CD4-positive, alpha-beta T cell treated with Interleukin-4 for 4 hours (primary cell): ENCODE measurements around the gene MBNL3.
A peak's percentile ranks its signal among the peaks of the same experiment; 100 is the strongest.
"Not testable (repeated sequence)": the region's sequence is repeated elsewhere in the genome, so short reads cannot be mapped to it uniquely, and the experiment has no call there.

Experiments
- DNase-seq: peaks from one replicate; pipeline ENCODE4 v3.0.0-alpha.2; 2020

The MBNL3 gene

GRCh38 chrX:132474544-132475248 lies 14.1 kb downstream of the MBNL3 start:
- no peak for DNase-seq

GRCh38 chrX:132472397-132472796 lies 16.4 kb downstream of the MBNL3 start:
- DNase-seq, result no peak

GRCh38 chrX:132470831-132471230 lies 18.0 kb downstream of the MBNL3 start:
- no peak for DNase-seq

GRCh38 chrX:132470179-132470578 lies 18.7 kb downstream of the MBNL3 start:
- no peak for DNase-seq

DNA sequence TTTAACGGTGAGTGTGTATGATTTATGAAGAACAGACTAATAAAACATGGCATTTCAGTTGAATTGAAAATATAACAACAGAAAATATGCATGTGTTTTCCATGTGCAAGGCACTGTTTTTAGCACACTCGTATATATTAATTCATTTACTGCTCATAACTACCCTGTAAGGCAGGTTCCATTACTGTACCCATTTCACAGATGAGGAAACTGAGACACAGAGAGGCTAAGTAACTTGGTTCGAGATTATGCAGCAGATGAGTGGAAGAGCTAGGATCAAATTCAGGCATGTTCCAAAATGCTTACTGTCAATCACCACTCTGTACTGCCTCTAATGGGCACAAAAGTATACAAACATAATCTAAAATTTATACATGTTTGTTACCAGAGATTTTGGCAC lies 20.4 kb downstream of the MBNL3 start:
- DNase-seq, result no peak

DNA sequence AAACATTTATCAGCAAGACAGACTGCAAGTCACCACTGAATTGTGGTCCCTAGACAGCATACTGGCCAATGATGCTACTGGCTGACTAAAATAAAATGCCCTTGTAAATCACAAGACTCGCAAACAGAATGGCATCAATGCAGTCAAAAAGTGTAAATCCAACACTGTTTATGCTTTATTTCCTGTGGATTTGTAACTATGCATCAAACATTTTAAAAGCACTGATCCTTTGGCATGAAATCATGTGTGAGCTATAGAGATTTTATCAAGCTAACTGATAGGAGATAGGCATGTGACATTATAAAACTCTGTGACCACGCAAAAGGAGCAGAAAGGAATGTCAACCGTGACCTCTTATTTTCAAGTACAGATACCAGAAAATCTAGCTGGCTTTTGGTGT lies 20.8 kb downstream of the MBNL3 start:
- no peak for DNase-seq

DNA sequence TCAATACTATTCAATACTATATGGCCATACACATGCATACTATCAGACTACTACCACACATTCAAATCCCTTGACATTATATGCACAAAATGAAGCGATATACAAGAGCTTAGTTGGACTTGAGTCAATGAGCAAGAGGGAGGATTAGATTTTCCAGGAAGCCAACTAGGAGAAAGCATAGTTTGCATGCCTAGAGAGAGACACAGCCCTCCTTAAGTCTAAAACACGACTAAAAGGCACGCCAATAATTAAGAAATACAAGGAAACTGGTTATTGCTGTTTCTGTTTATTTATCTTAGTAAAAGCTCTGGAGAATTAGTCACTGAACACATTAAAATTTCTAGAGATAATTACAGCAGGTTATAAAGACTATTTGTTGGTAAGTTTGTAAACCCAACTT lies 21.8 kb downstream of the MBNL3 start:
- DNase-seq, result no peak

GRCh38 chrX:132463411-132463810 lies 25.4 kb downstream of the MBNL3 start:
- peak; percentile 20 for DNase-seq

GRCh38 chrX:132461886-132462285 lies 27.0 kb downstream of the MBNL3 start:
- no peak for DNase-seq

GRCh38 chrX:132452911-132453550 lies 35.8 kb downstream of the MBNL3 start:
- DNase-seq, result no peak

DNA sequence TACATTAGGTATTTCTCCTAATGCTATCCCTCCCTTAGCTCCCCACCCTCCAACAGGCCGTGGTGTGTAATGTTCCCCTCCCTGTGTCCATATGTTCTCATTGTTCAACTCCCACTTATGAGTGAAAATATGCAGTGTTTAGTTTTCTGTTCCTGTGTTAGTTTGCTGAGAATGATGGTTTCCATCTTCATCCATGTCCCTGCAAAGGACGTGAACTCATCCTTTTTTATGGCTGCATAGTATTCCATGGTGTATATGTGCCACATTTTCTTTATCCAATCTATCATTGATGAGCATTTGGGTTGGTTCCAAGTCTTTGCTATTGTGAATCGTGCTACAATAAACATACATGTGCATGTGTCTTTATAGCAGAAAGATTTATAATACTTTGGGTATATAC lies 42.9 kb downstream of the MBNL3 start:
- DNase-seq, result not testable (repeated sequence)

- DNase-seq, result no peak
Measured at GRCh38 chrX:132444936-132445335, 43.9 kb downstream of the MBNL3 start.

DNA sequence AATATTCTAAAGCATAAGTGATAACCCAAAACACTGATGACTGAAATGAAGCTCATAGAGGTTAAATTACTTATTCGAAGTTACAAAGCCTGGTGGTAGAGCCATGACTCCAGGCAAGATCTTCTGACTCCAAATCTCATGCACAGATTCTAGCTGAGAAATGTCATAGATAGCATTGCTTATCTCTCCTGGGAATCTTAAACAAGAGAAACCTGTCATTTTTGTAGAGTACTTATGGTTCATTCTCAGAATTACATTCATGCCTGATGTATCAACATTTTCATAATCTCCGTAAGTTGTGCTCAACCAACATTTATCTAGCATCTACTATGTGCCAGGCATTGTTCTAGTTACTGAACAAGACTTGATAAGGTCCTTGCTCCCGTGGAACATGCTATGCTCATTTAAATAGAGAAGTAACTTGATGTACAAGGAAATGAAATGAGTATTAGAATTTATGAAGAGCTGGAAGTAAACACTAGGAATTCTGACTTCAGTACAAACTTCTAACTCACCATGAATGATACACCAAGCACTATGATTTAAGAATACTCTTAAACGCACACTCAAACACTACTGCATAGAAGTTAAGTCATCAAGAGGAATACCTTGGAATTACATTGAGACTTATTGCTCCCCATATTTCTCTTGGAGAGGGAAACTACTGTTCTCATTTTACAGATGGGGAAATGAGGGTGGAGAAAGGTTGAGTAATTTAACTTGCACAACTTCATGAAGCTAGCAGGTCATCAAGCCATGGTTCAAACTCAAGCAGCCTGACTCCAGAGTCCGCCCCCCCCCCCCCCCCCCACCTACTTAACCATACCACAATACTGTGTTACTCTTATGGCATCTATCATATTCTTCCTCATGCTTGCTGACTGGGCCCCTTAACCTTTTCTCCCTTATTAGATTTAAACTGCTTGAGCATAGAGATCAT lies 45.4 kb downstream of the MBNL3 start:
- DNase-seq, result no peak

- no peak for DNase-seq
Measured at GRCh38 chrX:132442691-132443090, 46.1 kb downstream of the MBNL3 start.

DNA sequence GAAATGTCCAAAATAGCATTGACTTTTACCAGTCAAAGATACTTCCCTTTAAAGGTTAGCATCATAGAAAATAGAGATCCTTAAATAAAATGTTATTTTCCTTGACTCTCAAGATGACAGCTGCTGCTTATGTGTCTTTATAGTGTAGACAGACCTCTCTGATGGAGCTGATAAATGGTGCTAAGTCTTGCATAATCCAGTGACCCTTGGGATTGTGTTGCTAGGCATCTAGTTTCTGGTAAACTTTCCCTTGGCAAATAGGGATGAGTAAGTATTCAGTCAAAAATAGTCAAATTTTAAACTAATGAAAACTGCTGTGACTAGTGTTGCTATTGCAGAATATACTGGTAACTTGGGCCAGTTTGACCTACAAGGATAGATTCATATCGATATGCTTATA lies 53.6 kb downstream of the MBNL3 start:
- no peak for DNase-seq

GRCh38 chrX:132433551-132433950 lies 55.3 kb downstream of the MBNL3 start:
- no peak for DNase-seq

DNA sequence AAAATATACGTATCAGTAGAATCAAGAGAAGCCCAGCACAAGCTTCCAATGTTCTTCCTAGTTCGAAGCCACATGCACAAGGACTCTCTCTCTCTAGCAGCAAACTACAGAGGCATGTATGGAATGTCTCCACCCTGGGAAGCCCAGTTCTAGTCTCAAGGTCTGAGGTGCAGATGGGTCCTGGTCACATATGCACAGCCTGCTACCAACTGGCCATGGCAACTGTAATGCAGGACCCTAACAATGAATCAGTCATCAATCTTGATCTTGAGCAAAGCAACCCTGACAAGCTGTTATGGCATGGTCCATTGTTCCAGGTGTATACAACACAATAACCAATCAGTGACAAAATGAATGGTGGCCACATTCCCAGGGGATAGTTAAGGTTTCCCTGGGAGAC lies 55.8 kb downstream of the MBNL3 start:
- no peak for DNase-seq

- DNase-seq, result no peak
Measured at GRCh38 chrX:132428896-132429295, 59.9 kb downstream of the MBNL3 start.

- DNase-seq, result no peak
Measured at GRCh38 chrX:132426695-132427281, 62.0 kb downstream of the MBNL3 start.

DNA sequence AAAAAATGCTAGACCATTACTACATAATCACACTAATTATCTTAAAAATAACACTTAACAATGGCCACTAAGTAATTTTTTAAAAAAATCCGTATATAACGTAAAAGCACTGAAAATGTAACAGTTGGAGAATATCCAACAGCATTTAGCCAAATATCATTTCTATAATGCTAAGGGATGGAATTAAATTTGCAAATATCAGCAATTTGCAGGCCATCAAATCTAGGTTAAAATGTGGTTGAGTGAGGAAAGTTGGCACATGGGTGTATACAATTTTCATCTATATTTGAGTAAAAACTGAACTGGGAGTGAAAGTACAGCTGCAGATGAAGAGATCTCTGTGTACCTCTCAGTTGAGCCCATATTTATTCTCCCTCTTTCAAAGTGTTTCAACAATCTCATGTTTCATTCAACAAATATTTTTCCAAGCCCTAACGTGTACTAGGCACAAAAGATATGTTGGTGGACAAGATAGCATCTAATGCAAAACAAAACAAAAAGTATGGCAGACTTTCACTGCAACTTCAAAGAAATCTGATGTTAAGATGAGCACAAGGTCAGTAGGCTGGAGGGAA lies 63.0 kb downstream of the MBNL3 start:
- no peak for DNase-seq

DNA sequence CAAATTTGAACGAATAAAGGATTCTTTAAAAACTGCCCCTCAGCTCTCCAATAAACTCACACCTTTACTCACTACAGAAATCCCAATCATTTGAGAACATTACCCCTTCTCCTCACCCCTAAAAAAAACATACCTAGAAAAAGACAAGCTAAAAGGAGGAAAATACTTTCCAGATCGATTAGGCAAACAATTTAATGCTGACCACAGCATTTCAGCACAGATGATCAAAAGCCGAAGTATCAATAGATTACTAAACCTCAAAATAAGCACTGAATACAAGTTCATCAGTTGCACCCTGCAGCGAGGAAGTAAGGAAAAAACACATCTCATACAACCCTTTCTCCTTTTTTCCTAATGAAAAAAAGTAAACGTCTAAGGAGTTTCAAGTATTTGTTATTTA lies 65.5 kb downstream of the MBNL3 start:
- DNase-seq, result no peak

- no peak for DNase-seq
Measured at GRCh38 chrX:132415012-132415411, 73.8 kb downstream of the MBNL3 start.

GRCh38 chrX:132414404-132414803 lies 74.4 kb downstream of the MBNL3 start:
- no peak for DNase-seq
